ENCODE measurements around the gene NFS1. TPM values are rescaled to one million over a fixed set of nuclear protein-coding genes. Genes with fewer than 3 reads are reported as not detected.

The NFS1 gene
- total RNA-seq, 4 donors from 2014 or later, result 25.3 to 63.3 (median 32.7) TPM

Small RNA genes within 50 kb of the gene (small RNA-seq; reads per million reads assigned to genes)
- gene RNU6-759P, result 0 reads per million in 3 donors

Other genes with a start within 250 kb of the NFS1 start
- 10 to 100 TPM; 17.7 to 35.8 (median 23.7) TPM for gene CEP250, start 243.8 kb downstream of the NFS1 start, total RNA-seq
- not detected for gene C20orf173, start 169.7 kb downstream of the NFS1 start, total RNA-seq
- gene ERGIC3, start 157.3 kb downstream of the NFS1 start, total RNA-seq, result 100 to 1,000 TPM; 125 to 184 (median 133) TPM
- 1 to 10 TPM; 2.6 to 5.0 (median 2.9) TPM for gene SPAG4, start 83.5 kb downstream of the NFS1 start, total RNA-seq
- gene CPNE1, start 34.5 kb downstream of the NFS1 start, total RNA-seq, result 100 to 1,000 TPM in 2 of 4 donors, 10 to 100 TPM in 2; 23.0 to 148 (median 99.9) TPM
- gene RBM12, start 34.5 kb downstream of the NFS1 start, total RNA-seq, result 10 to 100 TPM; 21.0 to 30.6 (median 24.0) TPM
- gene ROMO1, start 53 bp upstream of the NFS1 start, total RNA-seq, result 100 to 1,000 TPM; 159 to 360 (median 263) TPM
- gene RBM39, start 42.9 kb upstream of the NFS1 start, total RNA-seq, result 100 to 1,000 TPM; 143 to 272 (median 165) TPM
- gene PHF20, start 72.7 kb upstream of the NFS1 start, total RNA-seq, result 10 to 100 TPM; 45.9 to 62.2 (median 48.0) TPM

Data from esophagus muscularis mucosa (tissue), 4 donors.